ENCODE measurements around the gene SIRT4. TPM values are rescaled to one million over a fixed set of nuclear protein-coding genes. Genes with fewer than 3 reads are reported as not detected.

SIRT4 gene
- total RNA-seq, 1 donor, result 1.3 TPM

DNA sequence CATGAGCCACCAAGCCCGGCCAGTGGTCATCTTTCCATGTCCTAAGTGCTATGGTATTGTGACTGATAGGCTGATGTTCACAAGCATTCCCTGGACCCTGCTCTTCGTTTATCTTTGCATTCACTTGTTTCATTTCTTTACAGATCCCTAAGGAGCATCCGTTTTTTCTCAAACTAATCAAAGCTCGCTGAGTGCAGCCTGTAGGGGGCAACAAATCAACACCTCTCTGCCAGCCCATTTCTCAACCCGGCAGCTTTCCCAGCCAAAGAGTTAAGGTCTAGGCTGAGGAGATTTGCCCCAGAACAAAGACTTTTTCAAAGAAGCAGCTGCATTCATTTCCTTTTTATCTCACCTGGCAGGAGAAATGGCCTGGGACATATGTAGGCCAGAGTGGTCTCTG lies 12.1 kb downstream of the SIRT4 start:
- no peak for DNase-seq (ENCODE audit: low read depth)
- H3K4me3 ChIP-seq (ENCODE audit: low read depth, low read length), result no peak overlapping the region
- TF ChIP-seq, protein P1, sequence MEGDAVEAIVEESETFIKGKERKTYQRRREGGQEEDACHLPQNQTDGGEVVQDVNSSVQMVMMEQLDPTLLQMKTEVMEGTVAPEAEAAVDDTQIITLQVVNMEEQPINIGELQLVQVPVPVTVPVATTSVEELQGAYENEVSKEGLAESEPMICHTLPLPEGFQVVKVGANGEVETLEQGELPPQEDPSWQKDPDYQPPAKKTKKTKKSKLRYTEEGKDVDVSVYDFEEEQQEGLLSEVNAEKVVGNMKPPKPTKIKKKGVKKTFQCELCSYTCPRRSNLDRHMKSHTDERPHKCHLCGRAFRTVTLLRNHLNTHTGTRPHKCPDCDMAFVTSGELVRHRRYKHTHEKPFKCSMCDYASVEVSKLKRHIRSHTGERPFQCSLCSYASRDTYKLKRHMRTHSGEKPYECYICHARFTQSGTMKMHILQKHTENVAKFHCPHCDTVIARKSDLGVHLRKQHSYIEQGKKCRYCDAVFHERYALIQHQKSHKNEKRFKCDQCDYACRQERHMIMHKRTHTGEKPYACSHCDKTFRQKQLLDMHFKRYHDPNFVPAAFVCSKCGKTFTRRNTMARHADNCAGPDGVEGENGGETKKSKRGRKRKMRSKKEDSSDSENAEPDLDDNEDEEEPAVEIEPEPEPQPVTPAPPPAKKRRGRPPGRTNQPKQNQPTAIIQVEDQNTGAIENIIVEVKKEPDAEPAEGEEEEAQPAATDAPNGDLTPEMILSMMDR (IDR thresholded peaks at IDR 0.05; ENCODE audit: insufficient read depth, low read depth, low read length), result peak; percentile 38

- TF ChIP-seq, protein P1 (IDR thresholded peaks at IDR 0.05; ENCODE audit: insufficient read depth, low read depth, low read length), result no peak
- DNase-seq (ENCODE audit: low read depth), result no peak
- peak overlapping the region; percentile 86 for H3K4me3 ChIP-seq (ENCODE audit: low read depth, low read length)
These were observed 14.7 kb downstream of the SIRT4 start for GRCh38 chr12:120316798-120317223.

DNA sequence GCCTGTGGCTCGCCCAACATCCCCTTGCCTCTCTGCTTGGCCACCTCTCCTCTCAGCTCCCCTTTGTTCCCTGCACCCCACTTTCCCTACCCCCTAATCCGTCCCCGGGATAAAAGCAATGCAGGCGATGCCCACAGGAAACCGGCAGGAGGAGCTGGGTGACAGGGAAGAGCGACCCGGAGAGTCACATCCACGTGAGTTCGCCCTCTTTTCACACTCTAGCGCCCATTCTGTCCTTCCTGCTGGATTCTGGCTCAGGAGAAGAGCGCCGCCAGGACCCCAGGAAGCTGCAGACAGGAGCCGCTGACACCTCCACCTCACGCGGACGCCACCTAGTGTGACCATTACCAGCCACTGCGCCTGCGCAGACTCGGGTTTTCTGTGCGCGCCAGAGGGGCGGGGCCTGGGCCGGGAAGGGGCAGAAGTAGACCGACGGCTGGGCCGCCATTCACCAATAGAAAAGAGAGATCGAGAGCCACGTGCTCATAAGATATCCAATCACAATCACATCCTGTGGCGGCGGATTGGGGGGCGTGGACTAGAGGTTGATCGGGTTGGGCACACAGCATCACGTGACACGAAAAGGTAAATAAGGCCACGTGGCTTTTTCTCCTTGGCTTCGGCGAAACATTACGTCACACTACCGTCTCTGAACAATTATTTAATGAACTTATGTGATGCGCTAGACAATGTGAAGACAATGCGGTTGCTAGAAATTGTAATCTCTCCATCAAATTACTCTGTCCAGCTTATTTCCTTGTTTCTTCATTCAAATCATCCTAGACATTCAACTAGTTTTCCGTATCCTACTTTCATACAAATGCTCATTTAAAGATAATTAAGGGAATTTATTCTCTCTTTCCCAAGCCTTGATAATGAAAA lies 15.3 kb downstream of the SIRT4 start:
- TF ChIP-seq, protein P1 (IDR thresholded peaks at IDR 0.05; ENCODE audit: insufficient read depth, low read depth, low read length), result peak; percentile 65
- peak; percentile 99 for DNase-seq (ENCODE audit: low read depth)
- peak overlapping the region; percentile 86 for H3K4me3 ChIP-seq (ENCODE audit: low read depth, low read length)

GRCh38 chr12:120321382-120322202 lies 19.5 kb downstream of the SIRT4 start:
- TF ChIP-seq, protein P1 (IDR thresholded peaks at IDR 0.05; ENCODE audit: insufficient read depth, low read depth, low read length), result no peak
- no peak overlapping the region for H3K4me3 ChIP-seq (ENCODE audit: low read depth, low read length)
- no peak for DNase-seq (ENCODE audit: low read depth)

DNA sequence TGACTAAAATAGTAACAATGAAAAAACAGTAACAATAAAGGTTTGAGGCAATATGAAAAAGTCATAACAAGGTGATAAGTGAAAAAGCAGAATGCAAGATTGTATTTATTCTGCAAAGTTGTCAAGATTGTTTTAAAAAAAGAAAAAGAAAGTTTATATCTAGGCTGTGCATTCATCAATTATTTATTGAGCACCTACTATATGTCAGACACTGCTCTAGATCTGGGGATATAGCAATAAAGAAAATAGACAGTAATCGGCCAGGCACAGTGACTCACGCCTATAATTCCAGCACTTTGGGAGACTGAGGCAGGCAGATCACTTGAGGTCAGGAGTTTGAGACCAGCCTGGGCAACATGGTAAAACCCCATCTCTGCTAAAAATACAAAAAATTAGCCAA lies 21.7 kb downstream of the SIRT4 start:
- no peak for DNase-seq (ENCODE audit: low read depth)
- no peak overlapping the region for H3K4me3 ChIP-seq (ENCODE audit: low read depth, low read length)
- TF ChIP-seq, protein P1 (IDR thresholded peaks at IDR 0.05; ENCODE audit: insufficient read depth, low read depth, low read length), result no peak

- DNase-seq (ENCODE audit: low read depth), result no peak
- no peak overlapping the region for H3K4me3 ChIP-seq (ENCODE audit: low read depth, low read length)
- TF ChIP-seq, protein P1 (IDR thresholded peaks at IDR 0.05; ENCODE audit: insufficient read depth, low read depth, low read length), result no peak
These were observed 22.8 kb downstream of the SIRT4 start for GRCh38 chr12:120324841-120325417.

All from fibroblast of villous mesenchyme (primary cell).